ENCODE results near the gene TSPAN11.

Gene TSPAN11

GRCh38 chr12:31004666-31005065, 78.1 kb downstream of the TSPAN11 start:
- H3K4me3 ChIP-seq (ENCODE audit: low read depth, low read length) = no peak overlapping the region
- TF ChIP-seq CTCF (conservative IDR thresholded peaks at IDR 0.05; ENCODE audit: low read depth, low read length) = no peak

GRCh38 chr12:31005256-31005943, 78.9 kb downstream of the TSPAN11 start:
- DNase-seq (ENCODE audit: low read depth) = no peak
- TF ChIP-seq CTCF (conservative IDR thresholded peaks at IDR 0.05; ENCODE audit: low read depth, low read length) = no peak
- no peak overlapping the region for H3K4me3 ChIP-seq (ENCODE audit: low read depth, low read length)

More at GRCh38 chr12:31004666-31005065, 78.1 kb downstream of the TSPAN11 start:
- no peak for DNase-seq (ENCODE audit: low read depth)

- H3K4me3 ChIP-seq (ENCODE audit: low read depth, low read length) = no peak overlapping the region
- peak; percentile 13 for DNase-seq (ENCODE audit: low read depth)
- TF ChIP-seq CTCF (conservative IDR thresholded peaks at IDR 0.05; ENCODE audit: low read depth, low read length) = no peak
Observed at GRCh38 chr12:31005944-31006361, 79.4 kb downstream of the TSPAN11 start.

- no peak overlapping the region for H3K4me3 ChIP-seq (ENCODE audit: low read depth, low read length)
Observed at GRCh38 chr12:31006416-31007152, 80.0 kb downstream of the TSPAN11 start.

GRCh38 chr12:31007153-31007495, 80.6 kb downstream of the TSPAN11 start:
- DNase-seq (ENCODE audit: low read depth) = no peak
- TF ChIP-seq CTCF (conservative IDR thresholded peaks at IDR 0.05; ENCODE audit: low read depth, low read length) = no peak
- H3K4me3 ChIP-seq (ENCODE audit: low read depth, low read length) = no peak overlapping the region

More at GRCh38 chr12:31006416-31007152, 80.0 kb downstream of the TSPAN11 start:
- no peak for TF ChIP-seq CTCF (conservative IDR thresholded peaks at IDR 0.05; ENCODE audit: low read depth, low read length)
- no peak for DNase-seq (ENCODE audit: low read depth)

GRCh38 chr12:31007636-31008175, 81.2 kb downstream of the TSPAN11 start:
- no peak for TF ChIP-seq CTCF (conservative IDR thresholded peaks at IDR 0.05; ENCODE audit: low read depth, low read length)
- DNase-seq (ENCODE audit: low read depth) = no peak

More at GRCh38 chr12:31007636-31008175, 81.2 kb downstream of the TSPAN11 start:
- no peak overlapping the region for H3K4me3 ChIP-seq (ENCODE audit: low read depth, low read length)

All from choroid plexus epithelial cell (primary cell).